ENCODE data around the gene WDR31.
"Not testable (repeated sequence)": the region's sequence is repeated elsewhere in the genome, so short reads cannot be mapped to it uniquely, and the experiment has no call there.

The WDR31 gene

GRCh38 chr9:113298311-113298710 lies 41.8 kb downstream of the WDR31 start:
- no peak for DNase-seq (ENCODE audit: low read depth)

- DNase-seq (ENCODE audit: low read depth) = no peak
These were observed 43.1 kb downstream of the WDR31 start for GRCh38 chr9:113296796-113297558.

GRCh38 chr9:113296247-113296646 lies 43.8 kb downstream of the WDR31 start:
- DNase-seq (ENCODE audit: low read depth) = not testable (repeated sequence)

DNA sequence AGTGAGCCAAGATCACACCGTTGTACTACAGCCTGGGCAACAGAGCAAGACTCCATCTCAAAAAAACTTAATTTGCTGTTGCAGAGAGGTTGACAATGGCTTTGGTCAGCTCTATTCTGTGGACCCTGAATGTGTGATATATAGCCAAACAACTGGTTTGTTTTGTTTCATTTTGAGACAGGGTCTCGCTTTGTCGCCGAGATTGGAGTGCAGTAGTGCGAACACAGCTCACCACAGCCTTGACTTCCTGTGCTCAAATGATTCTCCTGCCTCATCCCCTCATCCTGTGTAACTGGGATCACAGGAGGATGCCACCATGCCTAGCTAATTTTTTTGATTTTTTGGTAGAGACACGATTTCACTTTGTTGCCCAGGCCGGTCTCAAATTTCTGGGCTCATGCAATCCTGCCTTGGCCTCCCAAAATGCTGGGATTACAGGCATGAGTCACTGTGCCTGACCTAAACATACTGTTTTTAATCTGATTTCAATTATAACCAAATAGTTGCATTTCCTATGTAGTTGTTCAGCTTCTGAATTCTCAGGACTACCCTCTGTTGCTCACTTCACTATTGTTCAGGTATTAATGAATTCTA lies 46.7 kb downstream of the WDR31 start:
- no peak for DNase-seq (ENCODE audit: low read depth)

- no peak for DNase-seq (ENCODE audit: low read depth)
These were observed 49.9 kb downstream of the WDR31 start for GRCh38 chr9:113290052-113290607.

GRCh38 chr9:113289091-113289490 lies 51.0 kb downstream of the WDR31 start:
- no peak for DNase-seq (ENCODE audit: low read depth)

- no peak for DNase-seq (ENCODE audit: low read depth)
These were observed 58.7 kb downstream of the WDR31 start for GRCh38 chr9:113281356-113281755.

- DNase-seq (ENCODE audit: low read depth) = no peak
These were observed 61.2 kb downstream of the WDR31 start for GRCh38 chr9:113278840-113279239.

- DNase-seq (ENCODE audit: low read depth) = peak; percentile 91
These were observed 64.6 kb downstream of the WDR31 start, which contains the start of the genes CDC26 and PRPF4 for GRCh38 chr9:113275157-113276131. TSS of gene CDC26 (minus strand) at chr9:113275572. CDS start at chr9:113272507, 3,065 bp downstream. TSS of gene PRPF4 (plus strand) at chr9:113275658. CDS start at chr9:113275744, 86 bp downstream.

- DNase-seq (ENCODE audit: low read depth) = no peak
These were observed 65.5 kb downstream of the WDR31 start for GRCh38 chr9:113274474-113275156.

- DNase-seq (ENCODE audit: low read depth) = no peak
These were observed 70.2 kb downstream of the WDR31 start for GRCh38 chr9:113269871-113270270.

DNA sequence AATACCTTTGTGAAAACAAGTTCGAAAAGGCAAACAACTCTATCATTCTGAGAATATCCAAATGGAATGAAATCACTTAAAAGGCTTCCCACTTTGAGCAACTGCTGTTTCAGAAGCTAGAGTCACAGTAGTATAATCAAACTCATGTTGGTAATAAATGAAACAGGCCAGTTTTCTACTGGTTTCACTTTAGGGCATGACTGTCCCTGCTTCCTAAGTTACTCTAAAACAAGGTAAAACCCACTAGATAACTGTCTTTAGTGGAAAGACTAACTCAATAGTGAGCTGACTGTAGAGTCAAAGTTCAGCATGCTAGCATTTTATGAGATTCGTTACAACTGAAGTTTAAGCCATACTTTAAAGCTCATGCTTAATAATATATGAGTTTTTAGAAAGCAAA lies 70.7 kb downstream of the WDR31 start:
- DNase-seq (ENCODE audit: low read depth) = no peak

DNA sequence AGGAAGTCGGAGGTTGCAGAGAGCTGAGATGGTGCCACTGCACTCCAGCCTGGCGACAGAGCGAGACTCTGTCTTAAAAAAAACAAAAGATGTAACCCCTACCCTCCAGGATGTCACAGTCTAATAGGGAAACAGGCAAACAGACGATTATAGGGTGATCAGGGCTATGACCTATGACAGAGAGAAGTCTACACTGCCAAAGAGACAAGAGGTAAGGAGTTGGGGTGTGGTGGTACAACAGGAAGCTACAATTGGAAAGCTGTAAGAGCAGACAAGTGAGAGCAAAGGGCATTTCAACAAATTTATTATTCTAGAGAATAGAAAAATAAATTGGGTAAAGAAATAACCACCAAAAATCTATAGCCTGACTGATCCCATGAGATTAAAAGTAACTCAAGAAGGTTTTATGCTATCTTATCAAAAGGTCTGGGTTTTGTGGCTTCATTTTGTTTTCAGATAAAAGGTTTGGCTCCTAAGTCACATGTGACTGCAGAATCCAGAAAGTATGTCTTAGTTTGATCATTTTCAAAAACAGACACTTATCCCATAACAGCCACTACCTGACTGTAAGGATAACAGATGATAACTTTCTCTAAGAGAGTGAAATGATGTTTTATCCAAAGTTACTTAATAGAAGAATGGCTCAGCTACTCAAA lies 72.0 kb downstream of the WDR31 start:
- no peak for DNase-seq (ENCODE audit: low read depth)

- no peak for DNase-seq (ENCODE audit: low read depth)
These were observed 73.9 kb downstream of the WDR31 start for GRCh38 chr9:113266174-113266573.
